GM12892 (cell line): ENCODE results near the gene QDPR.

ENCODE experiments used
- POLR2AphosphoS5 ChIP-seq: IDR thresholded peaks from 2 replicates; pipeline ENCODE4 v1.6.1; 2011; ENCODE audit warnings: low read depth, low read length, control low read depth
- TAF1 ChIP-seq: IDR thresholded peaks from 2 replicates; pipeline ENCODE4 v1.6.1; 2011; ENCODE audit warnings: low read depth, mild to moderate bottlenecking, control low read depth, low read length, borderline replicate concordance

DNA sequence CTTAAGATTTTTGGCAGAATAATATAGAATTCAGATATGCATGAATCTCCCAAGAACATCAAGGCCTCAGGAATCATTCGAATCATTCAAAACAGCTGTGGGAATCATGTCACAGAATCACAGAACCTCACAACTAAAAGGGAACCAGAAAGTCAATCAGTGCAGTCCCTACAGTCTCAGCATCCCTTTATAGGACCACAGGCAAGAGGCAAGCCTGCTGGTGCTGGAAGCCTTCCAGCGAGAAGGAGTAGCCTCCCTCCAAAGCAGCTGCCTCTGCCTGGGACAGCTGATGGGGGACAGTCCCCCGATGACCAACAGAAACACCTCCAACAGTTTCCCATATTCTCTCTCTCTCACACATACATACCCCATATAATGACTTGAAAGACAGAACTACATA, 20.7 kb downstream of the QDPR start:
- no peak for TF ChIP-seq TAF1
- no peak for TF ChIP-seq POLR2AphosphoS5
